IMR-90 (cell line): ENCODE data around the gene TDRD7. TPM values are rescaled to one million over a fixed set of nuclear protein-coding genes. Genes with fewer than 3 reads are reported as not detected.

Source experiments
- ATAC-seq: fragments of 200-7000 bp; cut with Tn5 transposase; 2 replicates; pipeline ENCODE4 v1.9.1; 2020; ENCODE audit warnings: low read depth, mild to moderate bottlenecking, moderate library complexity
- BruUV-seq: library from RNA; stranded (reverse); fragments of 400-500 nt; replicated peaks from 2 replicates; lab custom pipeline; 2021; lab: Mats Ljungman, UMichigan
- CTCF ChIA-PET: fragments of 300-600 bp; formaldehyde crosslinking; extraction: SDS; loops from one replicate; lab custom pipeline; 2021; ENCODE audit warnings: antibody characterized with exemption; lab: Yijun Ruan, JAX
- POLR2A ChIA-PET: fragments of 300-600 bp; sonication (Branson Sonifier 250); formaldehyde crosslinking; loops from one replicate; lab custom pipeline; 2022; ENCODE audit warnings: antibody characterized with exemption; ENCODE audit not compliant: unreplicated experiment; lab: Charles Lee
- DNase-seq: peaks from one replicate; pipeline ENCODE4 v3.0.0; 2013
- H2AFZ ChIP-seq: replicated peaks from 2 replicates; pipeline ENCODE3; 2013; ENCODE audit warnings: low read length, mild to moderate bottlenecking; ENCODE audit not compliant: poor library complexity
- H2AK5ac ChIP-seq: 2 replicates; pipeline ENCODE4 v1.6.1; 2013; ENCODE audit warnings: low read depth, low read length, inconsistent platforms
- H2AK9ac ChIP-seq: replicated peaks from 2 replicates; pipeline ENCODE3; 2013; ENCODE audit warnings: mild to moderate bottlenecking, low read depth, low read length, moderate library complexity; ENCODE audit not compliant: poor library complexity
- H2BK120ac ChIP-seq: 2 replicates; pipeline ENCODE4 v1.6.1; 2013; ENCODE audit warnings: low read depth, low read length, inconsistent platforms
- H2BK15ac ChIP-seq: 3 replicates; pipeline ENCODE4 v1.6.1; 2013; ENCODE audit warnings: low read depth, low read length, inconsistent platforms
- H2BK20ac ChIP-seq: 2 replicates; pipeline ENCODE4 v1.6.1; 2013; ENCODE audit warnings: low read depth, mild to moderate bottlenecking, inconsistent platforms, low read length, moderate library complexity
- H2BK5ac ChIP-seq: 2 replicates; pipeline ENCODE4 v1.6.1; 2013; ENCODE audit warnings: mild to moderate bottlenecking, low read depth, low read length, inconsistent platforms; ENCODE audit not compliant: poor library complexity, severe bottlenecking
- H3K14ac ChIP-seq: replicated peaks from 2 replicates; pipeline ENCODE4 v1.6.1; 2013; ENCODE audit warnings: low read depth, low read length, inconsistent platforms
- H3K18ac ChIP-seq: 2 replicates; pipeline ENCODE4 v1.6.1; 2013; ENCODE audit warnings: low read depth, low read length, control low read depth
- H3K23ac ChIP-seq: 2 replicates; pipeline ENCODE4 v1.6.1; 2013; ENCODE audit warnings: low read depth, low read length, inconsistent platforms
- H3K27ac ChIP-seq: 2 replicates; pipeline ENCODE4 v1.5.1; 2013; ENCODE audit warnings: mild to moderate bottlenecking, control low read depth, low read length; ENCODE audit not compliant: insufficient read depth
- H3K27me3 ChIP-seq: 2 replicates; pipeline ENCODE4 v1.6.1; 2013; ENCODE audit warnings: low read length; ENCODE audit not compliant: control insufficient read depth, insufficient read depth
- H3K36me3 ChIP-seq: 2 replicates; pipeline ENCODE4 v1.6.1; 2013; ENCODE audit warnings: low read length, mixed read lengths; ENCODE audit not compliant: control insufficient read depth, insufficient read depth
- H3K4ac ChIP-seq: 2 replicates; pipeline ENCODE4 v1.6.1; 2013; ENCODE audit warnings: low read depth, low read length, inconsistent platforms
- H3K4me1 ChIP-seq: 2 replicates; pipeline ENCODE4 v1.6.1; 2013; ENCODE audit warnings: low read length, mixed read lengths; ENCODE audit not compliant: control insufficient read depth, insufficient read depth
- H3K4me2 ChIP-seq: 2 replicates; pipeline ENCODE4 v1.6.1; 2013; ENCODE audit warnings: low read depth, mild to moderate bottlenecking, control low read depth, low read length, moderate library complexity
- H3K4me3 ChIP-seq: 2 replicates; pipeline ENCODE4 v1.5.1; 2013; ENCODE audit warnings: low read depth, mild to moderate bottlenecking, control low read depth, low read length, moderate library complexity; ENCODE audit not compliant: insufficient read depth
- H3K56ac ChIP-seq: 2 replicates; pipeline ENCODE4 v1.6.1; 2013; ENCODE audit warnings: low read length, inconsistent platforms; ENCODE audit not compliant: insufficient read depth; ENCODE audit errors: extremely low read depth
- H3K79me1 ChIP-seq, 2 experiments: 2 replicates each; pipeline ENCODE4 v1.6.1; 2013; ENCODE audit warnings: low read length in 2 of 2, inconsistent platforms in 1 of 2, low read depth in 1 of 2
- H3K9ac ChIP-seq: 2 replicates; pipeline ENCODE4 v1.6.1; 2013; ENCODE audit warnings: low read depth, low read length, control low read depth
- H3K9me1 ChIP-seq: 2 replicates; pipeline ENCODE4 v1.6.1; 2013; ENCODE audit warnings: low read length, inconsistent platforms; ENCODE audit not compliant: insufficient read depth
- H3K9me3 ChIP-seq: 2 replicates; pipeline ENCODE4 v1.6.1; 2013; ENCODE audit warnings: low read length; ENCODE audit not compliant: control insufficient read depth, insufficient read depth
- H4K20me1 ChIP-seq: 2 replicates; pipeline ENCODE4 v1.6.1; 2013; ENCODE audit warnings: low read length, inconsistent platforms; ENCODE audit not compliant: insufficient read depth
- H4K5ac ChIP-seq: 2 replicates; pipeline ENCODE4 v1.6.1; 2013; ENCODE audit warnings: mild to moderate bottlenecking, low read depth, low read length, control low read depth
- H4K8ac ChIP-seq, 2 experiments: 2 replicates each; pipeline ENCODE4 v1.6.1; 2013; ENCODE audit warnings: low read depth in 2 of 2, low read length in 2 of 2, control low read depth in 1 of 2, inconsistent platforms in 1 of 2
- H4K91ac ChIP-seq: 2 replicates; pipeline ENCODE4 v1.6.1; 2013; ENCODE audit warnings: low read depth, low read length, inconsistent platforms; ENCODE audit not compliant: insufficient read depth
- BHLHE40 ChIP-seq: fragments of 150-350 bp; IDR thresholded peaks from 2 replicates; pipeline ENCODE4 v1.6.1; 2016; ENCODE audit warnings: mild to moderate bottlenecking, low read depth, low read length
- CEBPB ChIP-seq: IDR thresholded peaks from 2 replicates; pipeline ENCODE4 v1.6.1; 2012; ENCODE audit warnings: low read depth, low read length, improper control_type of control experiment
- MAFK ChIP-seq: IDR thresholded peaks from 2 replicates; pipeline ENCODE4 v1.6.1; 2012; ENCODE audit warnings: low read depth, low read length, improper control_type of control experiment
- POLR2A ChIP-seq: IDR thresholded peaks from 2 replicates; pipeline ENCODE4 v1.6.1; 2012; ENCODE audit warnings: mild to moderate bottlenecking, low read depth, low read length
- RAD21 ChIP-seq: IDR thresholded peaks from 2 replicates; pipeline ENCODE4 v1.6.1; 2012; ENCODE audit warnings: low read length, improper control_type of control experiment
- RCOR1 ChIP-seq: IDR thresholded peaks from 2 replicates; pipeline ENCODE4 v1.6.1; 2012; ENCODE audit warnings: mild to moderate bottlenecking, low read length, improper control_type of control experiment; ENCODE audit not compliant: insufficient replicate concordance
- RFX5 ChIP-seq: IDR thresholded peaks from 2 replicates; pipeline ENCODE4 v1.8.0; 2012; ENCODE audit warnings: low read depth, mild to moderate bottlenecking, low read length, moderate library complexity
- USF2 ChIP-seq: fragments of 150-350 bp; IDR thresholded peaks from 2 replicates; pipeline ENCODE4 v1.6.1; 2017; ENCODE audit warnings: mild to moderate bottlenecking, antibody characterized with exemption, low read length, low read depth
- WGBS, 2 experiments: methylation state at CpG; one replicate each; pipeline versions ENCODE4 v1.1.5 to v1.1.7; 2013; ENCODE audit warnings: missing lambda C conversion rate in 2 of 2; ENCODE audit not compliant: insufficient read length in 1 of 2; ENCODE audit errors: extremely low coverage in 2 of 2; 5-methylcytosine and 5-hydroxymethylcytosine counted together
- dilution Hi-C: fragments of 300-500 bp; cut with HindIII; formaldehyde crosslinking; loops from one replicate; pipeline ENCODE4 v1.14.3; 2018; ENCODE audit warnings: low sequenced_read_pairs; ENCODE audit not compliant: unreplicated experiment
- in situ Hi-C: fragments of 300-500 bp; cut with MboI; formaldehyde crosslinking; loops from 3 replicates; pipeline ENCODE4 v1.14.3; 2019; ENCODE audit warnings: low sequenced_read_pairs, inconsistent platforms, mixed read lengths
- intact Hi-C: fragments of 100-400 bp; cut with micrococcal nuclease; formaldehyde crosslinking; loops from 2 replicates; pipeline ENCODE4 v1.10.0; 2022
- polyA plus RNA-seq, 3 experiments: library from polyadenylated mRNA; depleted of rRNA; stranded (reverse); fragments of >200 nt; gene quantifications; 2 replicates each; pipeline ENCODE4 v1.2.3, GENCODE V29; 2012; ENCODE audit warnings: low replicate concordance in 1 of 3
- total RNA-seq: library from RNA; depleted of rRNA; stranded (reverse); fragments of >200 nt; gene quantifications from 2 replicates; pipeline ENCODE4 v1.2.3, GENCODE V29; 2012
- TF ChIP-seq, protein P1 (sequence below): conservative IDR thresholded peaks from 2 replicates; pipeline ENCODE4 v1.5.1; 2012; ENCODE audit warnings: mild to moderate bottlenecking, low read depth, low read length, improper control_type of control experiment

Gene TDRD7
- total and polyA plus RNA-seq, 2 of the 4 experiments (the other 2 are of a cell fraction): 4.4 to 9.7 TPM

GRCh38 chr9:97479496-97480159 lies 67.7 kb downstream of the TDRD7 start (continued):
- TF ChIP-seq, protein P1, sequence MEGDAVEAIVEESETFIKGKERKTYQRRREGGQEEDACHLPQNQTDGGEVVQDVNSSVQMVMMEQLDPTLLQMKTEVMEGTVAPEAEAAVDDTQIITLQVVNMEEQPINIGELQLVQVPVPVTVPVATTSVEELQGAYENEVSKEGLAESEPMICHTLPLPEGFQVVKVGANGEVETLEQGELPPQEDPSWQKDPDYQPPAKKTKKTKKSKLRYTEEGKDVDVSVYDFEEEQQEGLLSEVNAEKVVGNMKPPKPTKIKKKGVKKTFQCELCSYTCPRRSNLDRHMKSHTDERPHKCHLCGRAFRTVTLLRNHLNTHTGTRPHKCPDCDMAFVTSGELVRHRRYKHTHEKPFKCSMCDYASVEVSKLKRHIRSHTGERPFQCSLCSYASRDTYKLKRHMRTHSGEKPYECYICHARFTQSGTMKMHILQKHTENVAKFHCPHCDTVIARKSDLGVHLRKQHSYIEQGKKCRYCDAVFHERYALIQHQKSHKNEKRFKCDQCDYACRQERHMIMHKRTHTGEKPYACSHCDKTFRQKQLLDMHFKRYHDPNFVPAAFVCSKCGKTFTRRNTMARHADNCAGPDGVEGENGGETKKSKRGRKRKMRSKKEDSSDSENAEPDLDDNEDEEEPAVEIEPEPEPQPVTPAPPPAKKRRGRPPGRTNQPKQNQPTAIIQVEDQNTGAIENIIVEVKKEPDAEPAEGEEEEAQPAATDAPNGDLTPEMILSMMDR: no peak

- no peak for TF ChIP-seq RFX5
- TF ChIP-seq RCOR1: no peak
- TF ChIP-seq MAFK: no peak
- no peak for TF ChIP-seq POLR2A
- TF ChIP-seq USF2: no peak
- TF ChIP-seq BHLHE40: no peak
- TF ChIP-seq CEBPB: no peak
- no peak for TF ChIP-seq RAD21
- TF ChIP-seq, protein P1: no peak
- H3K4me1 ChIP-seq: peaks cover 8% of the 10 kb centered on the region
- H3K4me3 ChIP-seq: no peak overlapping the region
- no peak overlapping the region for H3K9ac ChIP-seq
- dilution Hi-C loops: no loop called here
- H4K5ac ChIP-seq: no peak overlapping the region
- H2AK9ac ChIP-seq: no peak overlapping the region
- no peak overlapping the region for H2AK5ac ChIP-seq
- H3K9me1 ChIP-seq: no peaks in the 10 kb centered on the region; the same call in 1 of the 2 replicates
- ChIA-PET POLR2A (no interaction called here), CTCF (interaction anchor here (1.0 kb wide), 1 partner anchor 136 kb away, joined by 3 read pairs; no protein-coding TSS in a partner anchor)
- H2BK20ac ChIP-seq: no peak overlapping the region
- ATAC-seq (no peak), DNase-seq (no peak)
- no peak overlapping the region for H2AFZ ChIP-seq
- no peak overlapping the region for H2BK120ac ChIP-seq
- no peak overlapping the region for H4K91ac ChIP-seq
- no peaks in the 10 kb centered on the region for H3K9me3 ChIP-seq
- no peak overlapping the region for H3K27ac ChIP-seq
- no peak overlapping the region for H3K4me2 ChIP-seq
- H4K20me1 ChIP-seq: no peaks in the 10 kb centered on the region
- peak overlapping the region; percentile 58; the same call in 1 of the 2 replicates for H3K14ac ChIP-seq
- no peak overlapping the region for H3K56ac ChIP-seq
- H3K27me3 ChIP-seq: no peaks in the 10 kb centered on the region
- no peak overlapping the region for H3K18ac ChIP-seq
- WGBS, 2 experiments: no CpG with 5 or more reads among the region's 1 CpG
- no peaks in the 10 kb centered on the region for H3K79me1 ChIP-seq
- H3K23ac ChIP-seq: no peak overlapping the region
- H4K8ac ChIP-seq: no peak overlapping the region
- no peak overlapping the region for H2BK15ac ChIP-seq
- no TSS peak for BruUV-seq
- H2BK5ac ChIP-seq: no peak overlapping the region
- in situ Hi-C loops: no loop called here
- intact Hi-C loops: no loop called here
- 0 out of 2 replicates have a peak overlapping the region, but pooled peaks have one; percentile 1 for H3K4ac ChIP-seq
- peaks cover 4% of the 10 kb centered on the region; the same call in 1 of the 2 replicates for H3K36me3 ChIP-seq
These were observed 68.3 kb downstream of the TDRD7 start for GRCh38 chr9:97480174-97480573.
